ENCODE measurements around the gene NHLRC2. TPM values are rescaled to one million over a fixed set of nuclear protein-coding genes. Genes with fewer than 3 reads are reported as not detected.

Gene NHLRC2
- total and polyA plus RNA-seq, 2 donors (not counting 3 experiments of a cell fraction or from before 2014, with no cell fraction given) = 5.2 to 28.2 TPM

DNA sequence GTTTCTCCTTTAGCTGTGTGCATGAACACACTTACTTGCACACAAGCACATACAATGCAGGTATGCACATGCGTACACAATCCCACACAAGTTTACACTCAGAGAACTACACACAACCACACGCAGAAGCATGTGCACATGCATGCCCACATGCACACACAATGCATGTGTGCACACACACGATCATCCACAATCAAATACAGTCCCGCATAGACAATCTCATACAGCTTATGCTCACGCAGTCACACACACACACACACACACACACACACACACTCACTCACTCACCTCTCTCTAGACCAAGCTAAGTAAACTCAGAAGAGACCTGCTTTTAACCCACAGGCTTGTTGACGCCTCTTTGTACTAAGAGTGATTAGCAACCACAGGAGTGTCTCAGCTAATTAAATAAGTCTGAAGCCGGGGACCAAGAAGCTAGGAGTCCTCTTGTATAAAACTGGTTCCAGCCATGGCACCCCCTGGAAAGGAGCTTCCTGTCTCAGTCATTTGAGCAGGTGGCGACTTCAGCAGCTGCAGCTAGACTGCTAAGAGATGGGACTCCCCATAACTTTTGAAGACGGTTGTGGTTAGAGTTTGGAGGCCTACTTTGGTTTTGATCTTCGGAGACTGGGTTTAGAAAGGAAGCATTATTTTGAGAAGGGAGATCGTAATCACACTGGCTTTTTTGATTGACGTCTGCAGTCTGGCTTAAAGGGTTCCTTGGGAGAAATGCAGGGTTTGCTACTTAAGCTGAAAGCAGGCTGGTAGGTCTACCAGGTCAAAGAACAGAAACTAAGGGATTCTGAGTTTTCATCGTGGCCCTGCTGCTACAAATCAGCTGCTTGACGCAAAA is 106.9 kb downstream of the NHLRC2 start:
- Histone ChIP-seq H3K4me1 (ENCODE audit: control insufficient read depth, extremely low read depth, insufficient read depth, low read length) (no peaks in the 10 kb centered on the region), H3K9ac (replicated peaks; ENCODE audit: extremely low read depth, insufficient read depth, low read length) (no peak overlapping the region), H3K79me2 (ENCODE audit: control insufficient read depth, insufficient read depth, low read length) (no peaks in the 10 kb centered on the region), H3K36me3 (ENCODE audit: control insufficient read depth in 2 of 2, extremely low read depth in 1 of 2, insufficient read depth in 2 of 2, low read length in 2 of 2) (no peaks in the 10 kb centered on the region), H3K27me3 (ENCODE audit: control insufficient read depth in 2 of 2, insufficient read depth in 2 of 2, low read length in 2 of 2) (no peaks in the 10 kb centered on the region), H2AFZ (ENCODE audit: low read depth, low read length) (no peak overlapping the region), H3K4me3 (replicated peaks in 1 of 3; ENCODE audit: insufficient read depth in 1 of 3, low read depth in 1 of 3, low read length in 3 of 3) (no peak overlapping the region), H3K9me3 (replicated peaks; ENCODE audit: control insufficient read depth, insufficient read depth, low read length) (no peaks in the 10 kb centered on the region), H4K20me1 (replicated peaks; ENCODE audit: control insufficient read depth, extremely low read depth, insufficient read depth, low read length) (no peaks in the 10 kb centered on the region), H3K27ac (ENCODE audit: insufficient read depth, low read depth, low read length) (no peak overlapping the region), H3K9me1 (replicated peaks; ENCODE audit: control insufficient read depth, extremely low read depth, insufficient read depth, low read length) (no peaks in the 10 kb centered on the region), H3K4me2 (ENCODE audit: insufficient read depth, low read length) (no peak overlapping the region)
- dilution Hi-C loops (cut with MboI; ENCODE audit: extremely low pct_ligation_motif_present, low sequenced_read_pairs) = no loop called here
- DNase-seq (ENCODE audit: low read depth, low spot score) (no peak), FAIRE-seq (no peak)
- no TSS peak for BruUV-seq (replicated peaks)
- TF ChIP-seq EZH2 (IDR thresholded peaks at IDR 0.05; ENCODE audit: borderline replicate concordance, low read depth, low read length, severe bottlenecking) (no peak), POLR2AphosphoS5 (IDR thresholded peaks at IDR 0.05; ENCODE audit: insufficient read depth, low read depth, low read length) (no peak)
- intact Hi-C loops (cut with micrococcal nuclease) = no loop called here
- ChIA-PET POLR2A (no interaction called here), CTCF (no interaction called here)

DNA sequence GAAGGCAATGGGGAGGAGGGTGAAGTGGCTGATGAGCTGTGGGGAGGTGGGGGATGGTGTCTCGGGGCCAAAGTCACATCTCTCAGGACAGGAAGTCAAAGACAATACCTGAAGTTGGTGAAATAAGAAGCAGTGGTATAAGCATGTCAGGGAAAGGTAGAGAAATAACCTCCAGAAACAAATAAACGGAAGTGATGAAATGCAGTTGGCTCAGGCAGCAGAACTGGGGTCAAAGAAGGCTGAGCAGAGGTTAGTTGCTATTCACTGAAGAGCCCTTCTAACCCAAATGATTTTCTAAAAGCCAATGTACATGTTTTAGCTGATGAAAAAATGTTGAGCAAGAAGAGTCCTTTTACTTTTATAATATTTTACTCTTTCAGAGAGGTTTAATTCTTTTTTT is 110.6 kb downstream of the NHLRC2 start:
- no peak for TF ChIP-seq JUN (IDR thresholded peaks at IDR 0.05; ENCODE audit: borderline replicate concordance, insufficient read depth, insufficient read length, low read depth)
- TF ChIP-seq, protein P1, sequence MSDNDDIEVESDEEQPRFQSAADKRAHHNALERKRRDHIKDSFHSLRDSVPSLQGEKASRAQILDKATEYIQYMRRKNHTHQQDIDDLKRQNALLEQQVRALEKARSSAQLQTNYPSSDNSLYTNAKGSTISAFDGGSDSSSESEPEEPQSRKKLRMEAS (IDR thresholded peaks at IDR 0.05; ENCODE audit: insufficient read depth, insufficient read length) = no peak
- no peak overlapping the region for H2AFZ ChIP-seq (ENCODE audit: low read depth, low read length)
- no peaks in the 10 kb centered on the region for H3K9me3 ChIP-seq (replicated peaks; ENCODE audit: control insufficient read depth, insufficient read depth, low read length)
- no peak overlapping the region for H3K4me2 ChIP-seq (ENCODE audit: insufficient read depth, low read length)
- no peaks in the 10 kb centered on the region for H3K36me3 ChIP-seq (ENCODE audit: control insufficient read depth in 2 of 2, extremely low read depth in 1 of 2, insufficient read depth in 2 of 2, low read length in 2 of 2)
- H3K9ac ChIP-seq (replicated peaks; ENCODE audit: extremely low read depth, insufficient read depth, low read length) = no peak overlapping the region
- no peak overlapping the region for H3K4me3 ChIP-seq (replicated peaks in 1 of 3; ENCODE audit: insufficient read depth in 1 of 3, low read depth in 1 of 3, low read length in 3 of 3)
- no TSS peak for BruUV-seq (replicated peaks)
- H3K79me2 ChIP-seq (ENCODE audit: control insufficient read depth, insufficient read depth, low read length) = no peaks in the 10 kb centered on the region
- peaks cover 0 to 2% of the 10 kb centered on the region in 2 experiments for H3K27me3 ChIP-seq (ENCODE audit: control insufficient read depth in 2 of 2, insufficient read depth in 2 of 2, low read length in 2 of 2)
- H3K4me1 ChIP-seq (ENCODE audit: control insufficient read depth, extremely low read depth, insufficient read depth, low read length) = no peaks in the 10 kb centered on the region
- H3K9me1 ChIP-seq (replicated peaks; ENCODE audit: control insufficient read depth, extremely low read depth, insufficient read depth, low read length) = no peaks in the 10 kb centered on the region
- ChIA-PET CTCF (interaction anchor here (1.2 kb wide), 1 partner anchor 20 kb away, joined by 4 read pairs; no protein-coding TSS in a partner anchor), POLR2A (no interaction called here)
- intact Hi-C loops (cut with micrococcal nuclease) (no loop called here), dilution Hi-C loops (cut with MboI; ENCODE audit: extremely low pct_ligation_motif_present, low sequenced_read_pairs) (no loop called here)
- no peak overlapping the region for H3K27ac ChIP-seq (ENCODE audit: insufficient read depth, low read depth, low read length)
- FAIRE-seq = peak; percentile 59
- H4K20me1 ChIP-seq (replicated peaks; ENCODE audit: control insufficient read depth, extremely low read depth, insufficient read depth, low read length) = no peaks in the 10 kb centered on the region
- no peak for DNase-seq (ENCODE audit: low read depth, low spot score)

All from endothelial cell of umbilical vein (primary cell).